GM06990 (cell line): ENCODE data around the gene GAK.
"Not testable (repeated sequence)": the region's sequence is repeated elsewhere in the genome, so short reads cannot be mapped to it uniquely, and the experiment has no call there.

Experiments
- DNase-seq: peaks from one replicate; pipeline ENCODE4 v3.0.0-alpha.2; 2011; ENCODE audit not compliant: insufficient read length; ENCODE audit errors: extremely low read depth
- H3K27me3 ChIP-seq: replicated peaks from 2 replicates; pipeline ENCODE4 v1.6.0; 2011; ENCODE audit warnings: low read length; ENCODE audit not compliant: control insufficient read depth, insufficient read depth
- H3K36me3 ChIP-seq: 2 replicates; pipeline ENCODE4 v1.5.1; 2011; ENCODE audit warnings: low read length; ENCODE audit not compliant: control insufficient read depth, insufficient read depth
- H3K4me3 ChIP-seq: replicated peaks from 2 replicates; pipeline ENCODE4 v1.5.1; 2011; ENCODE audit warnings: low read depth, mild to moderate bottlenecking, control low read depth, low read length
- TF ChIP-seq, protein P1 (sequence below): IDR thresholded peaks from 2 replicates; pipeline ENCODE4 v1.5.1; 2011; ENCODE audit warnings: low read length, control low read depth, mild to moderate bottlenecking, inconsistent platforms; ENCODE audit not compliant: insufficient read depth, poor library complexity, severe bottlenecking

GAK gene

GRCh38 chr4:814312-814850 is 117.7 kb downstream of the GAK start:
- no peak for DNase-seq
- H3K27me3 ChIP-seq, result peaks cover 2% of the 10 kb centered on the region
- TF ChIP-seq, protein P1, sequence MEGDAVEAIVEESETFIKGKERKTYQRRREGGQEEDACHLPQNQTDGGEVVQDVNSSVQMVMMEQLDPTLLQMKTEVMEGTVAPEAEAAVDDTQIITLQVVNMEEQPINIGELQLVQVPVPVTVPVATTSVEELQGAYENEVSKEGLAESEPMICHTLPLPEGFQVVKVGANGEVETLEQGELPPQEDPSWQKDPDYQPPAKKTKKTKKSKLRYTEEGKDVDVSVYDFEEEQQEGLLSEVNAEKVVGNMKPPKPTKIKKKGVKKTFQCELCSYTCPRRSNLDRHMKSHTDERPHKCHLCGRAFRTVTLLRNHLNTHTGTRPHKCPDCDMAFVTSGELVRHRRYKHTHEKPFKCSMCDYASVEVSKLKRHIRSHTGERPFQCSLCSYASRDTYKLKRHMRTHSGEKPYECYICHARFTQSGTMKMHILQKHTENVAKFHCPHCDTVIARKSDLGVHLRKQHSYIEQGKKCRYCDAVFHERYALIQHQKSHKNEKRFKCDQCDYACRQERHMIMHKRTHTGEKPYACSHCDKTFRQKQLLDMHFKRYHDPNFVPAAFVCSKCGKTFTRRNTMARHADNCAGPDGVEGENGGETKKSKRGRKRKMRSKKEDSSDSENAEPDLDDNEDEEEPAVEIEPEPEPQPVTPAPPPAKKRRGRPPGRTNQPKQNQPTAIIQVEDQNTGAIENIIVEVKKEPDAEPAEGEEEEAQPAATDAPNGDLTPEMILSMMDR, result no peak
- no peaks in the 10 kb centered on the region; the same call in 1 of the 2 replicates for H3K36me3 ChIP-seq
- no peak overlapping the region for H3K4me3 ChIP-seq

DNA sequence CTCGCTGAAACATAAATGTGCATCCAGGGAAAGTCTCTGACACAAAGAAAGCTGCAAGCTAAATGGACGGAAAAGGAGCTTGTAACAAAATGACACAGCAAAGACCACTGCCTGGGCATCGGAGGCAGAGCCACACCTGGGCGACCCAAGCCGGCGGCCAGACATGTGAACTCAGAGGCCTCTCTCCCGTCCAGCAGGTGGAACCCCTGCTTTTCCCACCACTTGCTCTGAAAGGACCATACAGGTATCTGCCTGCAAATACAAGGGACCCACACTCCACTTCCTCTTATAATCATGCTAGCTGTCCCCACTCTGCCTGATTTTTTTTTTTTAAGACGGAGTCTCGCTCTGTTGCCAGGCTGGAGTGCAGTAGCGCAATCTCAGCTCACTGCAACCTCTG is 118.2 kb downstream of the GAK start:
- H3K4me3 ChIP-seq, result no peak overlapping the region
- TF ChIP-seq, protein P1, result no peak
- DNase-seq, result no peak
- peaks cover 2% of the 10 kb centered on the region for H3K27me3 ChIP-seq
- H3K36me3 ChIP-seq, result no peaks in the 10 kb centered on the region

- TF ChIP-seq, protein P1, result no peak
Observed at GRCh38 chr4:808860-809570, 123.1 kb downstream of the GAK start.

DNA sequence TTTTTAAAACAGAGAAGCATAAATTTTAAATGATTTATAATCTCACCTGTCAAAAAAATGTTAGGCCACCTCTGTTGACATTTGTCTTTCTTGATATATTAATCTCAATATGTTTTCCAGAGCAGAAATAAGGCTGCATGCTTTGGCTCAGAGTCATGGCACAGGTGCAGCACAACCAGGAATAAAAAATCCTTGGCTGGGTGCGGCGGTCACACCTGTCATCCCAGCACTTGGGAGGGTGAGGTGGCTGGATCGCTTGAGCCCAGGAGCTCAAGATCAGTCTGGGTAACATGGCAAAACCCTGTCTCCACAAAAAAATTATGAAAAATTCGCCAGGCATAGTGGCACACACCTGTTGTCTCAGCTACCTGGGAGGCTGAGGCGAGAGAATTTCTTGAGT is 124.3 kb downstream of the GAK start:
- no peak overlapping the region for H3K4me3 ChIP-seq
- DNase-seq, result no peak
- H3K36me3 ChIP-seq, result no peaks in the 10 kb centered on the region

More at GRCh38 chr4:808860-809570, 123.1 kb downstream of the GAK start:
- DNase-seq, result no peak
- Histone ChIP-seq H3K4me3 (no peak overlapping the region), H3K27me3 (peaks cover 2% of the 10 kb centered on the region; the same call in 1 of the 2 replicates), H3K36me3 (no peaks in the 10 kb centered on the region)

DNA sequence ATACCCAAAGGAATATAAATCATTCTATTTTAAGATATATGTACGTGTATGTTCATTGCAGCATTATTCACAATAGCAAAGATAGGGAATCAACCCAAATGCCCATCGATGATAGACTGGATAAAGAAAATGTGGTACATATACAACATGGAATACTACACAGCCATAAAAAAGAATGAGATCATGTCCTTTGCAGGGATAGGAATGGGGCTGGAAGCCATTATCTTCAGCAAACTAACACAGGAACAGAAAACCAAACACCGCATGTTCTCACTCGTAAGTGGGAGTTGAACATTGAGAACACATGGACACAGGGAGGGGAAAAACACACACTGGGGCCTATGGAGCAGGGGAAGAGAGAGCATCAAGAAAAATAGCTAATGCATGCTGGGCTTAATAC is 125.1 kb downstream of the GAK start:
- not testable (repeated sequence) for H3K36me3 ChIP-seq, DNase-seq, H3K4me3 ChIP-seq, H3K27me3 ChIP-seq

More for the DNA sequence above, 124.3 kb downstream of the GAK start:
- TF ChIP-seq, protein P1, result no peak
- H3K27me3 ChIP-seq, result no peaks in the 10 kb centered on the region

GRCh38 chr4:804804-805203 is 127.3 kb downstream of the GAK start:
- H3K27me3 ChIP-seq, result no peaks in the 10 kb centered on the region
- no peaks in the 10 kb centered on the region for H3K36me3 ChIP-seq
- TF ChIP-seq, protein P1, result no peak
- no peak overlapping the region for H3K4me3 ChIP-seq
- no peak for DNase-seq
